SK-N-SH (cell line): ENCODE measurements around the gene LPAR1.

ENCODE experiments used
- EP300 ChIP-seq, 2 experiments: IDR thresholded peaks; 2 replicates each; pipeline versions ENCODE4 v1.4.0 to v1.6.1; 2012; ENCODE audit warnings: borderline replicate concordance in 1 of 2, low read depth in 1 of 2, low read length in 1 of 2
- MEF2A ChIP-seq: IDR thresholded peaks from 2 replicates; pipeline ENCODE4 v1.4.0; 2012; ENCODE audit warnings: low read depth, borderline replicate concordance
- RAD21 ChIP-seq: IDR thresholded peaks from 2 replicates; pipeline ENCODE4 v1.6.1; 2012; ENCODE audit warnings: mild to moderate bottlenecking, low read length
- RXRA ChIP-seq: IDR thresholded peaks from 2 replicates; pipeline ENCODE4 v1.4.0; 2012; ENCODE audit warnings: low read depth, mild to moderate bottlenecking, borderline replicate concordance
- SIN3A ChIP-seq: IDR thresholded peaks from 2 replicates; pipeline ENCODE4 v1.6.1; 2012; ENCODE audit warnings: low read depth, mild to moderate bottlenecking, low read length, moderate library complexity, borderline replicate concordance
- TCF12 ChIP-seq: IDR thresholded peaks from 2 replicates; pipeline ENCODE4 v1.4.0; 2012
- TF ChIP-seq, protein P1 (sequence below): fragments of 200-600 bp; sonication (generic); IDR thresholded peaks from 2 replicates; pipeline ENCODE4 v1.6.1; 2017; ENCODE audit warnings: antibody characterized with exemption, mild to moderate bottlenecking, moderate library complexity

DNA sequence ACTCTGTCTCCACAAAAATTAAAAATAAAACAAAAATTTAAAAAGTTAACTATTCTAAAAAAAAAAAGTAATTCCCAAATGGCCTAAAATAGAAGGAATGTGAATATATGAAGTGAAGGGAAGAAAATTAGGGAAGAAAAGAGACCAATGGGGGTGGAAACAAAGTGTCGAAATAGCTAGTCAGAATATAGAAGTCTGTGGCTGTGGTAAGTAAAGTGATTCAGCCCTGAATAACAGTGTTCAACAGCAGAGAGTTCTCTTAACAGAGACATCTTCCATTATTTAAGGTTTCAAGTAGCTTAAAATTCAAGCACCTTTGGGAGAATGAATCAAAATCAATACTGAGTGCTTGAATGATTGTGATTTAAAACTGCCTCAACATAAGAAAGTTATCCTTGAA, 51.7 kb downstream of the LPAR1 start:
- TF ChIP-seq EP300 (IDR thresholded peaks at IDR 0.05; ENCODE audit: borderline replicate concordance in 1 of 2, low read depth in 1 of 2, low read length in 1 of 2) (no peak), RXRA (no peak), TCF12 (no peak), RAD21 (no peak), SIN3A (no peak), MEF2A (no peak)
- TF ChIP-seq, protein P1, sequence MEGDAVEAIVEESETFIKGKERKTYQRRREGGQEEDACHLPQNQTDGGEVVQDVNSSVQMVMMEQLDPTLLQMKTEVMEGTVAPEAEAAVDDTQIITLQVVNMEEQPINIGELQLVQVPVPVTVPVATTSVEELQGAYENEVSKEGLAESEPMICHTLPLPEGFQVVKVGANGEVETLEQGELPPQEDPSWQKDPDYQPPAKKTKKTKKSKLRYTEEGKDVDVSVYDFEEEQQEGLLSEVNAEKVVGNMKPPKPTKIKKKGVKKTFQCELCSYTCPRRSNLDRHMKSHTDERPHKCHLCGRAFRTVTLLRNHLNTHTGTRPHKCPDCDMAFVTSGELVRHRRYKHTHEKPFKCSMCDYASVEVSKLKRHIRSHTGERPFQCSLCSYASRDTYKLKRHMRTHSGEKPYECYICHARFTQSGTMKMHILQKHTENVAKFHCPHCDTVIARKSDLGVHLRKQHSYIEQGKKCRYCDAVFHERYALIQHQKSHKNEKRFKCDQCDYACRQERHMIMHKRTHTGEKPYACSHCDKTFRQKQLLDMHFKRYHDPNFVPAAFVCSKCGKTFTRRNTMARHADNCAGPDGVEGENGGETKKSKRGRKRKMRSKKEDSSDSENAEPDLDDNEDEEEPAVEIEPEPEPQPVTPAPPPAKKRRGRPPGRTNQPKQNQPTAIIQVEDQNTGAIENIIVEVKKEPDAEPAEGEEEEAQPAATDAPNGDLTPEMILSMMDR, result no peak
